Measurements from ENCODE around the gene NIPAL3. TPM values are rescaled to one million over a fixed set of nuclear protein-coding genes. Genes with fewer than 3 reads are reported as not detected.

The NIPAL3 gene
- total RNA-seq, 1 experiment from 2014 or later = 11.2 TPM

DNA sequence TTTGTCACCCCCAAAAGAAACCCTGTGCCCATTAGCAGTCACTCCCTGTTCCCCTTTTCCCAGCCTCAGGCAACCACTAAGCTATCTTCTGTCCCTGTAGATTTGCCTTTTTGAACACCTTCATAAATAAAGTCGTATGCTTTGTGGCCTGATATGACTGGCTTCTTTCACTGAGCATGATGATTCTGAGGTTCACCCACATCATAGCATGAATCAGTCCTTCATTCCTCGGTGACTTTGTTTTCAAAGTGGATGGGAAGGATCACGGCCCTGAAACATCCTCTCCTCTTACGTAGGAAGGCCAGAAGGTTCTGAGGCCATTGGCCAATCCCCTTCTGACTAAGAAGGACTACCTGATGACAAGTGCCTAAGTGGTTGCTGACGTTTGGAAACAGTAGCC lies 39.1 kb downstream of the NIPAL3 start:
- no peak for TF ChIP-seq ZNF416 (CRISPR knock-in tag; IDR thresholded peaks at IDR 0.05)
- TF ChIP-seq, protein P1, sequence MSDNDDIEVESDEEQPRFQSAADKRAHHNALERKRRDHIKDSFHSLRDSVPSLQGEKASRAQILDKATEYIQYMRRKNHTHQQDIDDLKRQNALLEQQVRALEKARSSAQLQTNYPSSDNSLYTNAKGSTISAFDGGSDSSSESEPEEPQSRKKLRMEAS (CRISPR knock-in tag; IDR thresholded peaks at IDR 0.05) = no peak
- TF ChIP-seq MYBL2 (CRISPR knock-in tag; IDR thresholded peaks at IDR 0.05) = no peak
- TF ChIP-seq SMAD3 (CRISPR knock-in tag; IDR thresholded peaks at IDR 0.05; ENCODE audit: borderline replicate concordance) = no peak
- no peak for TF ChIP-seq NFE2L1 (CRISPR knock-in tag; IDR thresholded peaks at IDR 0.05)
- TF ChIP-seq ZNF263 (CRISPR knock-in tag; IDR thresholded peaks at IDR 0.05; ENCODE audit: low read depth) = no peak
- TF ChIP-seq NFYB (CRISPR knock-in tag; conservative IDR thresholded peaks at IDR 0.05; ENCODE audit: low read depth) = no peak
- TF ChIP-seq, protein P2, sequence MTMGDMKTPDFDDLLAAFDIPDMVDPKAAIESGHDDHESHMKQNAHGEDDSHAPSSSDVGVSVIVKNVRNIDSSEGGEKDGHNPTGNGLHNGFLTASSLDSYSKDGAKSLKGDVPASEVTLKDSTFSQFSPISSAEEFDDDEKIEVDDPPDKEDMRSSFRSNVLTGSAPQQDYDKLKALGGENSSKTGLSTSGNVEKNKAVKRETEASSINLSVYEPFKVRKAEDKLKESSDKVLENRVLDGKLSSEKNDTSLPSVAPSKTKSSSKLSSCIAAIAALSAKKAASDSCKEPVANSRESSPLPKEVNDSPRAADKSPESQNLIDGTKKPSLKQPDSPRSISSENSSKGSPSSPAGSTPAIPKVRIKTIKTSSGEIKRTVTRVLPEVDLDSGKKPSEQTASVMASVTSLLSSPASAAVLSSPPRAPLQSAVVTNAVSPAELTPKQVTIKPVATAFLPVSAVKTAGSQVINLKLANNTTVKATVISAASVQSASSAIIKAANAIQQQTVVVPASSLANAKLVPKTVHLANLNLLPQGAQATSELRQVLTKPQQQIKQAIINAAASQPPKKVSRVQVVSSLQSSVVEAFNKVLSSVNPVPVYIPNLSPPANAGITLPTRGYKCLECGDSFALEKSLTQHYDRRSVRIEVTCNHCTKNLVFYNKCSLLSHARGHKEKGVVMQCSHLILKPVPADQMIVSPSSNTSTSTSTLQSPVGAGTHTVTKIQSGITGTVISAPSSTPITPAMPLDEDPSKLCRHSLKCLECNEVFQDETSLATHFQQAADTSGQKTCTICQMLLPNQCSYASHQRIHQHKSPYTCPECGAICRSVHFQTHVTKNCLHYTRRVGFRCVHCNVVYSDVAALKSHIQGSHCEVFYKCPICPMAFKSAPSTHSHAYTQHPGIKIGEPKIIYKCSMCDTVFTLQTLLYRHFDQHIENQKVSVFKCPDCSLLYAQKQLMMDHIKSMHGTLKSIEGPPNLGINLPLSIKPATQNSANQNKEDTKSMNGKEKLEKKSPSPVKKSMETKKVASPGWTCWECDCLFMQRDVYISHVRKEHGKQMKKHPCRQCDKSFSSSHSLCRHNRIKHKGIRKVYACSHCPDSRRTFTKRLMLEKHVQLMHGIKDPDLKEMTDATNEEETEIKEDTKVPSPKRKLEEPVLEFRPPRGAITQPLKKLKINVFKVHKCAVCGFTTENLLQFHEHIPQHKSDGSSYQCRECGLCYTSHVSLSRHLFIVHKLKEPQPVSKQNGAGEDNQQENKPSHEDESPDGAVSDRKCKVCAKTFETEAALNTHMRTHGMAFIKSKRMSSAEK (CRISPR knock-in tag; IDR thresholded peaks at IDR 0.05; ENCODE audit: borderline replicate concordance) = no peak
- TF ChIP-seq, protein P3, sequence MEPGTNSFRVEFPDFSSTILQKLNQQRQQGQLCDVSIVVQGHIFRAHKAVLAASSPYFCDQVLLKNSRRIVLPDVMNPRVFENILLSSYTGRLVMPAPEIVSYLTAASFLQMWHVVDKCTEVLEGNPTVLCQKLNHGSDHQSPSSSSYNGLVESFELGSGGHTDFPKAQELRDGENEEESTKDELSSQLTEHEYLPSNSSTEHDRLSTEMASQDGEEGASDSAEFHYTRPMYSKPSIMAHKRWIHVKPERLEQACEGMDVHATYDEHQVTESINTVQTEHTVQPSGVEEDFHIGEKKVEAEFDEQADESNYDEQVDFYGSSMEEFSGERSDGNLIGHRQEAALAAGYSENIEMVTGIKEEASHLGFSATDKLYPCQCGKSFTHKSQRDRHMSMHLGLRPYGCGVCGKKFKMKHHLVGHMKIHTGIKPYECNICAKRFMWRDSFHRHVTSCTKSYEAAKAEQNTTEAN (CRISPR knock-in tag; IDR thresholded peaks at IDR 0.05) = no peak
- TF ChIP-seq, protein P4, sequence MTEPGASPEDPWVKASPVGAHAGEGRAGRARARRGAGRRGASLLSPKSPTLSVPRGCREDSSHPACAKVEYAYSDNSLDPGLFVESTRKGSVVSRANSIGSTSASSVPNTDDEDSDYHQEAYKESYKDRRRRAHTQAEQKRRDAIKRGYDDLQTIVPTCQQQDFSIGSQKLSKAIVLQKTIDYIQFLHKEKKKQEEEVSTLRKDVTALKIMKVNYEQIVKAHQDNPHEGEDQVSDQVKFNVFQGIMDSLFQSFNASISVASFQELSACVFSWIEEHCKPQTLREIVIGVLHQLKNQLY (CRISPR knock-in tag; IDR thresholded peaks at IDR 0.05) = no peak
- no peak for TF ChIP-seq NR2C2 (CRISPR knock-in tag; IDR thresholded peaks at IDR 0.05)
- TF ChIP-seq ZNF121 (CRISPR knock-in tag; IDR thresholded peaks at IDR 0.05) = no peak
- no peak for TF ChIP-seq ZNF219 (CRISPR knock-in tag; IDR thresholded peaks at IDR 0.05; ENCODE audit: borderline replicate concordance)
- TF ChIP-seq, protein P5, sequence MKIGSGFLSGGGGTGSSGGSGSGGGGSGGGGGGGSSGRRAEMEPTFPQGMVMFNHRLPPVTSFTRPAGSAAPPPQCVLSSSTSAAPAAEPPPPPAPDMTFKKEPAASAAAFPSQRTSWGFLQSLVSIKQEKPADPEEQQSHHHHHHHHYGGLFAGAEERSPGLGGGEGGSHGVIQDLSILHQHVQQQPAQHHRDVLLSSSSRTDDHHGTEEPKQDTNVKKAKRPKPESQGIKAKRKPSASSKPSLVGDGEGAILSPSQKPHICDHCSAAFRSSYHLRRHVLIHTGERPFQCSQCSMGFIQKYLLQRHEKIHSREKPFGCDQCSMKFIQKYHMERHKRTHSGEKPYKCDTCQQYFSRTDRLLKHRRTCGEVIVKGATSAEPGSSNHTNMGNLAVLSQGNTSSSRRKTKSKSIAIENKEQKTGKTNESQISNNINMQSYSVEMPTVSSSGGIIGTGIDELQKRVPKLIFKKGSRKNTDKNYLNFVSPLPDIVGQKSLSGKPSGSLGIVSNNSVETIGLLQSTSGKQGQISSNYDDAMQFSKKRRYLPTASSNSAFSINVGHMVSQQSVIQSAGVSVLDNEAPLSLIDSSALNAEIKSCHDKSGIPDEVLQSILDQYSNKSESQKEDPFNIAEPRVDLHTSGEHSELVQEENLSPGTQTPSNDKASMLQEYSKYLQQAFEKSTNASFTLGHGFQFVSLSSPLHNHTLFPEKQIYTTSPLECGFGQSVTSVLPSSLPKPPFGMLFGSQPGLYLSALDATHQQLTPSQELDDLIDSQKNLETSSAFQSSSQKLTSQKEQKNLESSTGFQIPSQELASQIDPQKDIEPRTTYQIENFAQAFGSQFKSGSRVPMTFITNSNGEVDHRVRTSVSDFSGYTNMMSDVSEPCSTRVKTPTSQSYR (CRISPR knock-in tag; IDR thresholded peaks at IDR 0.05) = no peak
- TF ChIP-seq TEAD4 (CRISPR knock-in tag; IDR thresholded peaks at IDR 0.05) = no peak
- H3K9me3 Mint-ChIP-seq = no peaks in the 10 kb centered on the region
- no peak overlapping the region; the same call in 1 of the 2 replicates for H3K27ac Mint-ChIP-seq
- POLR2A ChIA-PET = no interaction called here
- H3K4me3 Mint-ChIP-seq = no peak overlapping the region
- no peaks in the 10 kb centered on the region for H3K27me3 Mint-ChIP-seq (ENCODE audit: low read depth)
- DNase-seq (ENCODE audit: low spot score) (no peak), ATAC-seq (no peak)
- CTCF ChIA-PET = no interaction called here
- H3K4me1 Mint-ChIP-seq = no peaks in the 10 kb centered on the region
- peaks cover 6% of the 10 kb centered on the region; the same call in 1 of the 2 replicates for H3K36me3 Mint-ChIP-seq

DNA sequence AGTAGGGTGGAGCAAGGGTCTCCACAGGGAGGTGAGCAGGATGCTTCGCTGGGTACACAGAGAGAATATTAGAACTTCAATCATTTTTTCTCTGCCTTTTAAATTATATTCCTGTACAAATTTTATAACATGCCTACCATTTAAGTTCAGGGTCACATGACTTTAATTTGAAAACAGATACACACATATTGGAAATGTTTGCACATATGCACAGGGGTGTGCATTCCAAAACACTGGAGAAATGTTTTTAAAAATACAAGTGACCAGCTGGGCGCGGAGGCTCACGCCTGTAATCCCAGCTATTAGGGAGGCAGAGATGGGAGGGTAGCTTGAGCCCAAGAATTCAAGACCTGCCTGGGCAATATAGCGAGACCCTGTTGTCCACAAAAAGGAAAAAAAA lies 39.7 kb downstream of the NIPAL3 start:
- Mint-ChIP-seq H3K27ac (no peak overlapping the region), H3K27me3 (ENCODE audit: low read depth) (no peaks in the 10 kb centered on the region), H3K4me1 (no peaks in the 10 kb centered on the region), H3K36me3 (peaks cover 6% of the 10 kb centered on the region; the same call in 1 of the 2 replicates), H3K4me3 (no peak overlapping the region), H3K9me3 (no peaks in the 10 kb centered on the region)
- ATAC-seq (no peak), DNase-seq (ENCODE audit: low spot score) (no peak)
- TF ChIP-seq, protein P6, sequence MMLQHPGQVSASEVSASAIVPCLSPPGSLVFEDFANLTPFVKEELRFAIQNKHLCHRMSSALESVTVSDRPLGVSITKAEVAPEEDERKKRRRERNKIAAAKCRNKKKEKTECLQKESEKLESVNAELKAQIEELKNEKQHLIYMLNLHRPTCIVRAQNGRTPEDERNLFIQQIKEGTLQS (CRISPR knock-in tag; conservative IDR thresholded peaks at IDR 0.05) = no peak
- TF ChIP-seq SP1 (CRISPR knock-in tag; conservative IDR thresholded peaks at IDR 0.05) (no peak), GRHL2 (CRISPR knock-in tag; IDR thresholded peaks at IDR 0.05; ENCODE audit: insufficient replicate concordance, severe bottlenecking) (no peak), RELA (CRISPR knock-in tag; IDR thresholded peaks at IDR 0.05; ENCODE audit: borderline replicate concordance) (no peak), SMAD4 (CRISPR knock-in tag; IDR thresholded peaks at IDR 0.05) (no peak), NR3C1 (CRISPR knock-in tag; conservative IDR thresholded peaks at IDR 0.05; ENCODE audit: low read depth) (no peak), KAT7 (CRISPR knock-in tag; IDR thresholded peaks at IDR 0.05; ENCODE audit: borderline replicate concordance) (no peak)
- TF ChIP-seq, protein P7, sequence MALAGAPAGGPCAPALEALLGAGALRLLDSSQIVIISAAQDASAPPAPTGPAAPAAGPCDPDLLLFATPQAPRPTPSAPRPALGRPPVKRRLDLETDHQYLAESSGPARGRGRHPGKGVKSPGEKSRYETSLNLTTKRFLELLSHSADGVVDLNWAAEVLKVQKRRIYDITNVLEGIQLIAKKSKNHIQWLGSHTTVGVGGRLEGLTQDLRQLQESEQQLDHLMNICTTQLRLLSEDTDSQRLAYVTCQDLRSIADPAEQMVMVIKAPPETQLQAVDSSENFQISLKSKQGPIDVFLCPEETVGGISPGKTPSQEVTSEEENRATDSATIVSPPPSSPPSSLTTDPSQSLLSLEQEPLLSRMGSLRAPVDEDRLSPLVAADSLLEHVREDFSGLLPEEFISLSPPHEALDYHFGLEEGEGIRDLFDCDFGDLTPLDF (CRISPR knock-in tag; IDR thresholded peaks at IDR 0.05) = no peak
- TF ChIP-seq, protein P8, sequence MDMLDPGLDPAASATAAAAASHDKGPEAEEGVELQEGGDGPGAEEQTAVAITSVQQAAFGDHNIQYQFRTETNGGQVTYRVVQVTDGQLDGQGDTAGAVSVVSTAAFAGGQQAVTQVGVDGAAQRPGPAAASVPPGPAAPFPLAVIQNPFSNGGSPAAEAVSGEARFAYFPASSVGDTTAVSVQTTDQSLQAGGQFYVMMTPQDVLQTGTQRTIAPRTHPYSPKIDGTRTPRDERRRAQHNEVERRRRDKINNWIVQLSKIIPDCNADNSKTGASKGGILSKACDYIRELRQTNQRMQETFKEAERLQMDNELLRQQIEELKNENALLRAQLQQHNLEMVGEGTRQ (CRISPR knock-in tag; IDR thresholded peaks at IDR 0.05) = no peak
- POLR2A ChIA-PET = interaction anchor here (0.6 kb wide), 1 partner anchor 42 kb away, joined by 4 read pairs; the partner anchor contains the start of gene STPG1
- CTCF ChIA-PET = no interaction called here
